WTC11 (cell line): ENCODE data around the gene MLST8. TPM values are rescaled to one million over a fixed set of nuclear protein-coding genes. Genes with fewer than 3 reads are reported as not detected.

Experiments
- ATAC-seq: fragments of 200-7000 bp; cut with Tn5 transposase; 2 replicates; pipeline ENCODE4 v1.10.0; 2021; ENCODE audit warnings: mild to moderate bottlenecking, moderate library complexity
- CTCF ChIA-PET: fragments of 300-600 bp; sonication (Branson Sonifier 250); formaldehyde crosslinking; loops from one replicate; lab custom pipeline; 2021; ENCODE audit warnings: antibody characterized with exemption; lab: Charles Lee
- POLR2A ChIA-PET: fragments of 350-600 bp; sonication (Branson Sonifier 250); formaldehyde crosslinking; loops from one replicate; lab custom pipeline; 2021; ENCODE audit warnings: antibody characterized with exemption; lab: Charles Lee
- DNase-seq: peaks from one replicate; pipeline ENCODE4 v3.0.0; 2021; ENCODE audit warnings: low spot score
- H3K27ac Mint-ChIP-seq: 2 replicates; pipeline ENCODE4 v1.8.0; 2021; ENCODE audit warnings: mixed read lengths
- H3K27me3 Mint-ChIP-seq: 2 replicates; pipeline ENCODE4 v1.8.0; 2021; ENCODE audit warnings: low read depth, mild to moderate bottlenecking, moderate library complexity, mixed read lengths
- H3K36me3 Mint-ChIP-seq: 2 replicates; pipeline ENCODE4 v1.8.0; 2021; ENCODE audit warnings: mixed read lengths
- H3K4me1 Mint-ChIP-seq: 2 replicates; pipeline ENCODE4 v1.8.0; 2022; ENCODE audit warnings: mixed read lengths
- H3K4me3 Mint-ChIP-seq: 2 replicates; pipeline ENCODE4 v1.8.0; 2021; ENCODE audit warnings: mild to moderate bottlenecking, moderate library complexity, mixed read lengths
- H3K9me3 Mint-ChIP-seq: 2 replicates; pipeline ENCODE4 v1.8.0; 2021; ENCODE audit warnings: mixed read lengths
- AFF4 ChIP-seq: sonication (generic); formaldehyde crosslinking; IDR thresholded peaks from 2 replicates; pipeline ENCODE4 v1.8.1; 2023; ENCODE audit warnings: mild to moderate bottlenecking, missing genetic modification reagents, borderline replicate concordance
- CREB1 ChIP-seq: sonication (generic); formaldehyde crosslinking; IDR thresholded peaks from 2 replicates; pipeline ENCODE4 v1.8.0; 2023; ENCODE audit warnings: mild to moderate bottlenecking, missing genetic modification reagents
- ELF4 ChIP-seq: sonication (generic); formaldehyde crosslinking; IDR thresholded peaks from 2 replicates; pipeline ENCODE4 v1.8.1; 2022; ENCODE audit warnings: low read depth, mild to moderate bottlenecking, moderate library complexity, missing genetic modification reagents
- HMGA2 ChIP-seq: fragments of 250-450 bp; sonication (Bioruptor Pico); IDR thresholded peaks from 2 replicates; pipeline ENCODE4 v1.4.0; 2021; ENCODE audit warnings: mild to moderate bottlenecking, moderate library complexity
- NR1H2 ChIP-seq: sonication (generic); formaldehyde crosslinking; IDR thresholded peaks from 2 replicates; pipeline ENCODE4 v1.9.0; 2021; ENCODE audit warnings: mild to moderate bottlenecking, moderate library complexity, missing genetic modification reagents
- PRDM15 ChIP-seq: sonication (generic); formaldehyde crosslinking; IDR thresholded peaks from 2 replicates; pipeline ENCODE4 v1.8.0; 2022; ENCODE audit warnings: missing genetic modification reagents
- SMAD3 ChIP-seq: sonication (generic); formaldehyde crosslinking; IDR thresholded peaks from 2 replicates; pipeline ENCODE4 v1.8.0; 2022; ENCODE audit warnings: missing genetic modification reagents, mild to moderate bottlenecking, borderline replicate concordance
- TCF7 ChIP-seq: sonication (generic); formaldehyde crosslinking; IDR thresholded peaks from 2 replicates; pipeline ENCODE4 v1.8.0; 2022; ENCODE audit warnings: mild to moderate bottlenecking, low read depth, missing genetic modification reagents, moderate library complexity
- ZNF121 ChIP-seq: sonication (generic); formaldehyde crosslinking; IDR thresholded peaks from 2 replicates; pipeline ENCODE4 v1.8.0; 2023; ENCODE audit warnings: missing genetic modification reagents
- total RNA-seq: library from RNA; stranded (reverse); gene quantifications from 3 replicates; pipeline ENCODE4 v1.2.3, GENCODE V29; 2021
- TF ChIP-seq, protein P1 (sequence below): sonication (generic); formaldehyde crosslinking; IDR thresholded peaks from 2 replicates; pipeline ENCODE4 v1.8.0; 2023; ENCODE audit warnings: missing genetic modification reagents
- TF ChIP-seq, protein P2 (sequence below): sonication (generic); formaldehyde crosslinking; IDR thresholded peaks from 2 replicates; pipeline ENCODE4 v1.8.1; 2023; ENCODE audit warnings: mild to moderate bottlenecking, missing genetic modification reagents
- TF ChIP-seq, protein P3 (sequence below): sonication (generic); formaldehyde crosslinking; IDR thresholded peaks from 2 replicates; pipeline ENCODE4 v1.8.1; 2022; ENCODE audit warnings: low read depth, missing genetic modification reagents, borderline replicate concordance
- TF ChIP-seq, protein P4 (sequence below): fragments of 250-450 bp; sonication (Bioruptor Pico); conservative IDR thresholded peaks from 2 replicates; pipeline ENCODE4 v1.9.0; 2021; ENCODE audit warnings: mild to moderate bottlenecking
- TF ChIP-seq, protein P5 (sequence below): sonication (generic); formaldehyde crosslinking; IDR thresholded peaks from 2 replicates; pipeline ENCODE4 v1.8.0; 2023; ENCODE audit warnings: mild to moderate bottlenecking, missing genetic modification reagents

MLST8 gene
- total RNA-seq, 1 experiment from 2014 or later, result 71.6 TPM

DNA sequence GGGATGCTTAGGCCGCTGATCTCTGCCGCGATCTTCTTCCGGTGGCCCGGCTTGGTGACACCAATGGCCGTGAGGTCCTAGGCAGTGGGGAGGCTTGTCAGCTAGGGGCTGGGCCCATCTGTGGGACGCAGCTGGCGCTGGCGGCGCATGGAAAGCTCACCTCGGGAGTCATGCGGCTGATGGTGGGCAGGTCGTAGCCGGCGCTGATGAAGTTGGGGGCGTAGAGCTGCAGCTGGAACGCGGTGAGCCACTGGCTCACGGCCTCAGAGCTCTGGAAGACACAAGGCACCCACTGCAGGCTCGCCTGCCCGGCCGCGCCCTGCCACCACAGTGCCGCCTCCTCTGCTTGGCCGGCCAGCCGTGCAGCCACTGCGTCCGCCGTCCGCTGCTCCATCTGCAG is 21.6 kb upstream of the MLST8 start (continued):
- TF ChIP-seq SMAD3 (no peak), ELF4 (CRISPR knock-in tag) (no peak), PRDM15 (CRISPR knock-in tag) (no peak), CREB1 (no peak), HMGA2 (CRISPR knock-in tag) (no peak), ZNF121 (CRISPR knock-in tag) (no peak), NR1H2 (CRISPR knock-in tag) (no peak)
- TF ChIP-seq, protein P1, sequence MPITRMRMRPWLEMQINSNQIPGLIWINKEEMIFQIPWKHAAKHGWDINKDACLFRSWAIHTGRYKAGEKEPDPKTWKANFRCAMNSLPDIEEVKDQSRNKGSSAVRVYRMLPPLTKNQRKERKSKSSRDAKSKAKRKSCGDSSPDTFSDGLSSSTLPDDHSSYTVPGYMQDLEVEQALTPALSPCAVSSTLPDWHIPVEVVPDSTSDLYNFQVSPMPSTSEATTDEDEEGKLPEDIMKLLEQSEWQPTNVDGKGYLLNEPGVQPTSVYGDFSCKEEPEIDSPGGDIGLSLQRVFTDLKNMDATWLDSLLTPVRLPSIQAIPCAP, result no peak
- TF ChIP-seq, protein P2, sequence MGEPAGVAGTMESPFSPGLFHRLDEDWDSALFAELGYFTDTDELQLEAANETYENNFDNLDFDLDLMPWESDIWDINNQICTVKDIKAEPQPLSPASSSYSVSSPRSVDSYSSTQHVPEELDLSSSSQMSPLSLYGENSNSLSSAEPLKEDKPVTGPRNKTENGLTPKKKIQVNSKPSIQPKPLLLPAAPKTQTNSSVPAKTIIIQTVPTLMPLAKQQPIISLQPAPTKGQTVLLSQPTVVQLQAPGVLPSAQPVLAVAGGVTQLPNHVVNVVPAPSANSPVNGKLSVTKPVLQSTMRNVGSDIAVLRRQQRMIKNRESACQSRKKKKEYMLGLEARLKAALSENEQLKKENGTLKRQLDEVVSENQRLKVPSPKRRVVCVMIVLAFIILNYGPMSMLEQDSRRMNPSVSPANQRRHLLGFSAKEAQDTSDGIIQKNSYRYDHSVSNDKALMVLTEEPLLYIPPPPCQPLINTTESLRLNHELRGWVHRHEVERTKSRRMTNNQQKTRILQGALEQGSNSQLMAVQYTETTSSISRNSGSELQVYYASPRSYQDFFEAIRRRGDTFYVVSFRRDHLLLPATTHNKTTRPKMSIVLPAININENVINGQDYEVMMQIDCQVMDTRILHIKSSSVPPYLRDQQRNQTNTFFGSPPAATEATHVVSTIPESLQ, result no peak
- TF ChIP-seq, protein P3, sequence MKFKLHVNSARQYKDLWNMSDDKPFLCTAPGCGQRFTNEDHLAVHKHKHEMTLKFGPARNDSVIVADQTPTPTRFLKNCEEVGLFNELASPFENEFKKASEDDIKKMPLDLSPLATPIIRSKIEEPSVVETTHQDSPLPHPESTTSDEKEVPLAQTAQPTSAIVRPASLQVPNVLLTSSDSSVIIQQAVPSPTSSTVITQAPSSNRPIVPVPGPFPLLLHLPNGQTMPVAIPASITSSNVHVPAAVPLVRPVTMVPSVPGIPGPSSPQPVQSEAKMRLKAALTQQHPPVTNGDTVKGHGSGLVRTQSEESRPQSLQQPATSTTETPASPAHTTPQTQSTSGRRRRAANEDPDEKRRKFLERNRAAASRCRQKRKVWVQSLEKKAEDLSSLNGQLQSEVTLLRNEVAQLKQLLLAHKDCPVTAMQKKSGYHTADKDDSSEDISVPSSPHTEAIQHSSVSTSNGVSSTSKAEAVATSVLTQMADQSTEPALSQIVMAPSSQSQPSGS (CRISPR knock-in tag), result no peak
- TF ChIP-seq, protein P4, sequence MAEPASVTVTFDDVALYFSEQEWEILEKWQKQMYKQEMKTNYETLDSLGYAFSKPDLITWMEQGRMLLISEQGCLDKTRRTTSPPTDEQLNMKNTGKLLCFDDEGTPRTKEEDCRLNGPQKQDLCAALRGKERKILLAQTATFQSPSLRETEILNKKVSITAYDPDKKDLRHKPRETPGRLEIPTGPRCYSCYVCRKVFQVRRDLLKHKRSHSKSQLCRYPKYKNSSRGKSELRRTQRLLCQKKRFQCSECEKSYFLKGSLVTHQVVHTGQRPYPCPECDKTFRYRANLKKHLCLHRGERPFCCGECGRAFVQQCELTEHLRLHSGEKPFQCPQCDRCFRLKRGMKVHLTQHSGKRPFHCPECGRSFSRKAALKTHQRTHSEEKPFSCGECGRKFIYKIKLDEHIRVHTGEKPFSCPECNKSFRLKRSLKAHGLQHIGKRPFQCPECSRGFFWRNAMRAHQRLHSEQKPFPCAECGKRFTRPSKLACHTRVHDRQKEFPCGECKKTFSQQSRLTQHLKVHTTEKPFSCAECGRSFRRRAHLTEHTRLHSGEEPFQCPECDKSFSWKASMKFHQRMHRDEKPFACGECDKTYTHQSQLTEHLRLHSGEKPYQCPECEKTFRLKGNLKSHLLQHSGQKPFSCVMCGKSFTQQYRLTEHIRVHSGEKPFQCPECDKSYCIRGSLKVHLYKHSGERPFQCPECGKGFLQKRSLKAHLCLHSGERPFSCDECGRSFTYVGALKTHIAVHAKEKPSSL (CRISPR knock-in tag), result no peak

- DNase-seq, result no peak
- ChIA-PET CTCF (interaction anchor here (5.7 kb wide), 1 partner anchor 10 kb away, joined by 24 read pairs; no protein-coding TSS in a partner anchor), POLR2A (no interaction called here)
- Mint-ChIP-seq H3K4me3 (no peak overlapping the region), H3K27me3 (no peaks in the 10 kb centered on the region), H3K27ac (0 out of 2 replicates have a peak overlapping the region, but pooled peaks have one; percentile 78), H3K9me3 (no peaks in the 10 kb centered on the region), H3K36me3 (no peaks in the 10 kb centered on the region), H3K4me1 (0 out of 2 replicates have a peak, but pooled peaks cover 3% of the 10 kb centered on the region)
- no peak for TF ChIP-seq PRDM15 (CRISPR knock-in tag)
- TF ChIP-seq AFF4, result no peak
- no peak for TF ChIP-seq TCF7 (CRISPR knock-in tag)
- TF ChIP-seq, protein P5, sequence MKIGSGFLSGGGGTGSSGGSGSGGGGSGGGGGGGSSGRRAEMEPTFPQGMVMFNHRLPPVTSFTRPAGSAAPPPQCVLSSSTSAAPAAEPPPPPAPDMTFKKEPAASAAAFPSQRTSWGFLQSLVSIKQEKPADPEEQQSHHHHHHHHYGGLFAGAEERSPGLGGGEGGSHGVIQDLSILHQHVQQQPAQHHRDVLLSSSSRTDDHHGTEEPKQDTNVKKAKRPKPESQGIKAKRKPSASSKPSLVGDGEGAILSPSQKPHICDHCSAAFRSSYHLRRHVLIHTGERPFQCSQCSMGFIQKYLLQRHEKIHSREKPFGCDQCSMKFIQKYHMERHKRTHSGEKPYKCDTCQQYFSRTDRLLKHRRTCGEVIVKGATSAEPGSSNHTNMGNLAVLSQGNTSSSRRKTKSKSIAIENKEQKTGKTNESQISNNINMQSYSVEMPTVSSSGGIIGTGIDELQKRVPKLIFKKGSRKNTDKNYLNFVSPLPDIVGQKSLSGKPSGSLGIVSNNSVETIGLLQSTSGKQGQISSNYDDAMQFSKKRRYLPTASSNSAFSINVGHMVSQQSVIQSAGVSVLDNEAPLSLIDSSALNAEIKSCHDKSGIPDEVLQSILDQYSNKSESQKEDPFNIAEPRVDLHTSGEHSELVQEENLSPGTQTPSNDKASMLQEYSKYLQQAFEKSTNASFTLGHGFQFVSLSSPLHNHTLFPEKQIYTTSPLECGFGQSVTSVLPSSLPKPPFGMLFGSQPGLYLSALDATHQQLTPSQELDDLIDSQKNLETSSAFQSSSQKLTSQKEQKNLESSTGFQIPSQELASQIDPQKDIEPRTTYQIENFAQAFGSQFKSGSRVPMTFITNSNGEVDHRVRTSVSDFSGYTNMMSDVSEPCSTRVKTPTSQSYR, result no peak
- no peak for ATAC-seq
Observed at GRCh38 chr16:2184346-2184745, 20.9 kb upstream of the MLST8 start.
